Astrocyte (in vitro differentiated cells and primary cell): ENCODE measurements around the gene DAAM2.

Experiments used
- EZH2 ChIP-seq: IDR thresholded peaks from 2 replicates; pipeline ENCODE4 v1.6.1; 2012; ENCODE audit warnings: mild to moderate bottlenecking, low read length, inconsistent platforms; ENCODE audit not compliant: insufficient read depth
- TF ChIP-seq, protein P1 (sequence below): IDR thresholded peaks from 2 replicates; pipeline ENCODE4 v1.5.1; 2011; ENCODE audit warnings: low read depth, mild to moderate bottlenecking, inconsistent platforms, low read length, moderate library complexity; ENCODE audit not compliant: insufficient read depth

DNA sequence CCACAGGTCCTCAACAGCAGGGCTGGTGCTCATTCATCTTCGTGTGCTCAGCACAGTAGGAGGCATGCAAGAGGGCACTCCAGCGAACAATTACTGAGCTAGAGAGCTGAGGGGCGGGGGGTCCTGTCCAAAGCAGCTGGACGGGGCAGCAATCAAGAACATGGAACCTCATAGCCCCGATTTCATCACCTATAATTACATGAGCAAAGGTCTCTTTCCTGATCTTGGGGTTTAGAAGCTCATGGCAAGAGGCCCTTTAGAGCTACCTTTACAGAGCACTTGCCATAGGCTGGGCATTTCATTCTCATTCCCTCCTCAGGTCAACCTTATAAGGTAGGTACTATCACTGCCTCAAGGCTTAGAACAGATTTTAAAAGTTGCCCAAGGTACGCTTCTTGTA lies 131.7 kb downstream of the DAAM2 start:
- TF ChIP-seq, protein P1, sequence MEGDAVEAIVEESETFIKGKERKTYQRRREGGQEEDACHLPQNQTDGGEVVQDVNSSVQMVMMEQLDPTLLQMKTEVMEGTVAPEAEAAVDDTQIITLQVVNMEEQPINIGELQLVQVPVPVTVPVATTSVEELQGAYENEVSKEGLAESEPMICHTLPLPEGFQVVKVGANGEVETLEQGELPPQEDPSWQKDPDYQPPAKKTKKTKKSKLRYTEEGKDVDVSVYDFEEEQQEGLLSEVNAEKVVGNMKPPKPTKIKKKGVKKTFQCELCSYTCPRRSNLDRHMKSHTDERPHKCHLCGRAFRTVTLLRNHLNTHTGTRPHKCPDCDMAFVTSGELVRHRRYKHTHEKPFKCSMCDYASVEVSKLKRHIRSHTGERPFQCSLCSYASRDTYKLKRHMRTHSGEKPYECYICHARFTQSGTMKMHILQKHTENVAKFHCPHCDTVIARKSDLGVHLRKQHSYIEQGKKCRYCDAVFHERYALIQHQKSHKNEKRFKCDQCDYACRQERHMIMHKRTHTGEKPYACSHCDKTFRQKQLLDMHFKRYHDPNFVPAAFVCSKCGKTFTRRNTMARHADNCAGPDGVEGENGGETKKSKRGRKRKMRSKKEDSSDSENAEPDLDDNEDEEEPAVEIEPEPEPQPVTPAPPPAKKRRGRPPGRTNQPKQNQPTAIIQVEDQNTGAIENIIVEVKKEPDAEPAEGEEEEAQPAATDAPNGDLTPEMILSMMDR: no peak
- TF ChIP-seq EZH2: no peak
